Right lobe of liver (tissue), 6 donors: ENCODE data around the gene MPZL1. TPM values are rescaled to one million over a fixed set of nuclear protein-coding genes. Genes with fewer than 3 reads are reported as not detected.
A peak's percentile ranks its signal among the peaks of the same experiment; 100 is the strongest.

Source experiments
- ATAC-seq, 4 donors: fragments of 200-7000 bp; cut with Tn5 transposase; one replicate each; pipeline ENCODE4 v1.9.1; 2020; ENCODE audit warnings: mild to moderate bottlenecking in 4 of 4, moderate library complexity in 4 of 4
- DNase-seq, 3 donors: peaks; one replicate each; pipeline ENCODE4 v3.0.0-alpha.2; 2020
- H3K27ac ChIP-seq, 3 donors: fragments of 200-600 bp; one replicate each; pipeline ENCODE4 v1.8.0; 2022
- H3K27me3 ChIP-seq, 2 donors: fragments of 200-600 bp; one replicate each; pipeline ENCODE4 v1.8.0; 2022
- H3K36me3 ChIP-seq, 4 donors: fragments of 200-600 bp; sonication (generic) in 1 of 4; one replicate each; pipeline versions ENCODE4 v1.5.1 to v1.8.0; 2017 to 2022; ENCODE audit warnings: control low read depth in 1 of 4
- H3K4me1 ChIP-seq, 4 donors: fragments of 200-600 bp; sonication (generic) in 1 of 4; one replicate each; pipeline versions ENCODE4 v1.5.1 to v1.8.0; 2017 to 2022; ENCODE audit warnings: control low read depth in 1 of 4
- H3K4me3 ChIP-seq, 3 donors: fragments of 200-600 bp; one replicate each; pipeline ENCODE4 v1.8.0; 2022
- H3K9me3 ChIP-seq, 4 donors: fragments of 200-600 bp; sonication (generic) in 1 of 4; one replicate each; pipeline versions ENCODE4 v1.5.1 to v1.8.0; 2017 to 2022; ENCODE audit warnings: control low read depth in 1 of 4
- POLR2A ChIP-seq: fragments of 450-650 bp; IDR thresholded peaks from one replicate; pipeline ENCODE4 v1.6.1; 2017; ENCODE audit warnings: antibody characterized with exemption, mild to moderate bottlenecking
- WGBS: methylation state at CpG from one replicate; pipeline ENCODE4 v1.1.6; 2018; ENCODE audit warnings: low coverage, low lambda C conversion rate; ENCODE audit not compliant: insufficient coverage; ENCODE audit errors: missing lambda C conversion rate; 5-methylcytosine and 5-hydroxymethylcytosine counted together
- intact Hi-C, 2 donors: fragments of 100-400 bp; cut with DNase I; formaldehyde crosslinking; loops; one replicate each; pipeline versions ENCODE4 v1.11.2 to v1.14.1; 2022
- total RNA-seq, 6 experiments: library from RNA; depleted of rRNA in 2 of 6; stranded (reverse); fragments of >200 nt in 2 of 6; fragmentation: NEBNext Ultra II Directional in 3 of 6; extraction: Animal tissue kit (Norgen Biotek cat#: 25700) in 3 of 6; gene quantifications; one replicate each; pipeline versions ENCODE4 v1.1.0 to v1.2.4, GENCODE V29; 2016 to 2023
- TF ChIP-seq, protein P1 (sequence below), 4 donors: fragments of 200-600 bp in 3 of 4; fragments of 450-650 bp in 1 of 4; IDR thresholded peaks; one replicate each; pipeline versions ENCODE4 v1.5.1 to v1.8.0; 2016 to 2022; ENCODE audit warnings: antibody characterized with exemption in 4 of 4, mild to moderate bottlenecking in 2 of 4
- donor health status: DM: no; HTN: yes; CAD: no.
- donor health status: DM: no; HTN: no; CAD: no.
- donor health status: DM: no; HTN: no; CAD: no.
- donor health status: DM: no; HTN: yes; CAD: no.
- donor health status: DM: no; HTN: yes; CAD: no.

MPZL1 gene
- total RNA-seq, 6 experiments from 2014 or later, result 15.7 to 43.3 (median 18.9) TPM

DNA sequence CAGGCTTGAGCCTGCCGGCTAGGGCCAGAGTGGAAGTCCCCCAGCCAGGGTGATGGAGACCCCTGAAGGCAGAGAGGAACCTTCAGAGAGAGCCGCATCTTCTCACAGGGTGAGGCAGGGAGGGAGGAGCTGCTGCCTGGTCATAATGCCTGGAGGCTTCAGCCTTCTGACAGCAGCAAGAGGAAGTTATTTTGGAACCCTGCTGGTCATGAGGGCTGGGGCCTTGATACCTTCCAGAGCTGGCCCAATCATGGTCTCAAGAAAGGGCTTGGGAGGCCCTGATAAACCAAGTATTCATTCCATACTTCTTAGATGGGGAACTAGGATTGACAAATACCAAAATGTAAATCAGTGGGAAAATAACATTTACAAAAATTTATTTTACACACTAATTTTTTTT is 26.6 kb upstream of the MPZL1 start:
- WGBS, result 50% methylated on average over 1 of the region's 2 CpGs
- no peak for DNase-seq
- Histone ChIP-seq H3K27ac (no peak overlapping the region), H3K4me1 (no peaks in the 10 kb centered on the region), H3K36me3 (peaks cover 0 to 2% (median 0%) of the 10 kb centered on the region in 4 donors), H3K9me3 (no peaks in the 10 kb centered on the region), H3K27me3 (no peaks in the 10 kb centered on the region), H3K4me3 (no peak overlapping the region)
- intact Hi-C loops, result no loop called here
- peak in 1 of 4 donors; percentile 32 for ATAC-seq
- no peak for TF ChIP-seq POLR2A
- TF ChIP-seq, protein P1, sequence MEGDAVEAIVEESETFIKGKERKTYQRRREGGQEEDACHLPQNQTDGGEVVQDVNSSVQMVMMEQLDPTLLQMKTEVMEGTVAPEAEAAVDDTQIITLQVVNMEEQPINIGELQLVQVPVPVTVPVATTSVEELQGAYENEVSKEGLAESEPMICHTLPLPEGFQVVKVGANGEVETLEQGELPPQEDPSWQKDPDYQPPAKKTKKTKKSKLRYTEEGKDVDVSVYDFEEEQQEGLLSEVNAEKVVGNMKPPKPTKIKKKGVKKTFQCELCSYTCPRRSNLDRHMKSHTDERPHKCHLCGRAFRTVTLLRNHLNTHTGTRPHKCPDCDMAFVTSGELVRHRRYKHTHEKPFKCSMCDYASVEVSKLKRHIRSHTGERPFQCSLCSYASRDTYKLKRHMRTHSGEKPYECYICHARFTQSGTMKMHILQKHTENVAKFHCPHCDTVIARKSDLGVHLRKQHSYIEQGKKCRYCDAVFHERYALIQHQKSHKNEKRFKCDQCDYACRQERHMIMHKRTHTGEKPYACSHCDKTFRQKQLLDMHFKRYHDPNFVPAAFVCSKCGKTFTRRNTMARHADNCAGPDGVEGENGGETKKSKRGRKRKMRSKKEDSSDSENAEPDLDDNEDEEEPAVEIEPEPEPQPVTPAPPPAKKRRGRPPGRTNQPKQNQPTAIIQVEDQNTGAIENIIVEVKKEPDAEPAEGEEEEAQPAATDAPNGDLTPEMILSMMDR (IDR thresholded peaks at IDR 0.05), result no peak

DNA sequence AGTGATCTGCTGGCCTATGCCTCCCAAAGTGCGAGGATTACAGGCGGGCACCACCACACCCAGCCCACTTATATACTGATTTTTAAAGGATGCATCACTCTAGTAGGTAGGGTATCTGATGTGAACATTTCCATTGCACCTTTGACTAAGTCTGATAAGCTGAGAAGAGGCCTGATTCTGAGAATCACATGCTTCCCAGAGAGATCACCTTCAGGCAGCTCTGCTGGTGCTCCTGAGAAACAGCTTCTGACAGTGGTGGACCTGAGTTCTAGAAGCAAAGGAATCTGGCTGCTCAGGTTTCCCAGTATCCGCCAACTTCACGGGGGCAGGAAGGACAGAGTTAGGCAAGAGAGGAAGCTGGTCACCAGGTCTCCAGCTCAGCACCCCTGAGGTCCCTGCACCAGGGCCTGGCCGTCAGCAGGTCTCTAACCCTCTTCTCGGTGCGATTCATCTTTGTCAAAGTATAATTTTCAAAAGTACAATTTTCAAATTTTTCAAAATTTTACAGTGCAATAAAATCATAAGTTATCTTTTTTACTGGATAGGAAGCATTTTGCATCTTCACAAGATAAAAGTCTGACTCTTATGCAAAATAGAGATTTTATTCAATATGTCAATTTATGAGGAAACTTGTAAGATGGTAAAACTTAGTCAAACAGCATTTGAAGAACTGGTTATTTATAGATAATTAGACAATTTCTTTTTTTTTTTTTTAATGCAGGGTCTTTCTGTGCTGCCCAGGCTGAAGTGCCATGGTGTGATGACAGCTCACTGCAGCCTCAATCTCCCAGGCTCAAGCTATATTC is 25.8 kb upstream of the MPZL1 start:
- Histone ChIP-seq H3K9me3 (no peaks in the 10 kb centered on the region), H3K27ac (no peak overlapping the region), H3K36me3 (peaks cover 0 to 2% (median 0%) of the 10 kb centered on the region in 4 donors), H3K4me3 (no peak overlapping the region), H3K4me1 (peaks cover 0 to 1% (median 0%) of the 10 kb centered on the region in 4 donors), H3K27me3 (no peaks in the 10 kb centered on the region)
- ATAC-seq, result no peak
- TF ChIP-seq, protein P1 (IDR thresholded peaks at IDR 0.05), result no peak
- TF ChIP-seq POLR2A, result no peak
- whole genome bisulfite sequencing, result 78% methylated on average over 5 of the region's 7 CpGs
- intact Hi-C loops, result no loop called here
- DNase-seq, result no peak

DNA sequence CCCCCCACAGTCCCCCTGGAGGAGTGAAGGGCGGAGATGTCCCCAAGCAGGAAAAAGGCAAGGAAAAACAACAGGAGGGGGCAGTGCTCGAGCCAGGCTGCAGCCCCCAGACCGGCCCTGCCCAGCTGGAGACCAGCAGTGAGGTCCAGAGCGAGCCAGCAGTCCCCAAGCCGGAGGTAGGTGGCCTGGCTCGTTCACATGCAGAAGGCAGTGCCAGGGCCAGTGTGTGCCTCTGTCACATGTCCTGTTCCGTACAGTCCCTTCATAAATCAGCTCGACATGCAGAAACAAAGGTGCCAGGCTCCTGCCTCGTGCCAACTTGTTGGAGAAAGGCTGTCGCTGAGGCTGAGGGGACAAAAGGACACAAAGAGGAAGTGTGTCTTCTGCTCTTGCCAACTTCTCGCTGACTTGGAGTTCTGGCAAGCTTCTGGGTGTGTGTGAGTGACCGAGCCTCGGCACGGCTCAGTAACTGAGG is 24.1 kb upstream of the MPZL1 start:
- peak; percentile 49 to 75 (median 60) for ATAC-seq
- Histone ChIP-seq H3K36me3 (peaks cover 0 to 2% (median 0%) of the 10 kb centered on the region in 4 donors), H3K4me3 (no peak overlapping the region), H3K27ac (no peak overlapping the region), H3K4me1 (peaks cover 0 to 10% (median 0%) of the 10 kb centered on the region in 4 donors), H3K27me3 (no peaks in the 10 kb centered on the region), H3K9me3 (no peaks in the 10 kb centered on the region)
- TF ChIP-seq, protein P1 (IDR thresholded peaks at IDR 0.05), result no peak
- no peak for TF ChIP-seq POLR2A
- WGBS, result 30% methylated on average over 5 of the region's 14 CpGs
- DNase-seq, result peak in 1 of 3 donors; percentile 56
- intact Hi-C loops, result no loop called here

DNA sequence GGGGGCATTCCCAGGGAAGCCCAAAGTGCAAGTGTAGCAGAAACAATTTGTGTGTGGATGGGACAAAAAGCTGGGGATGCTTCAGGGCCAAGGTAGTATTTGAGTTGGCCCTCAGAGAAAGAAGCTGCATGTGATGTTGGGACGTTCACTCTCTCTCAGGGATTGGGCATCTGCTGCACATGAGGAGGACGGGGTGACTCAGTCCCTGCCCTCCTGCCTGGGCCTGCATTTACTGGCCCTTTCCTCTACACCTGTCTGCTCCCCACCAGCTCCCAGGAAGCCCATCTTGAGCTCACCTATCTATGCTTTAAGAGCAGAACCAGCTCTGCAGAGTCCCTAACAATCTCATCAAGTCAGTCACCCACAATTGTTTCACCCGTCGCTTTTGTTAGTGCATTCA is 23.5 kb upstream of the MPZL1 start:
- no peak for DNase-seq
- 100% methylated on average over 1 of the region's 4 CpGs for WGBS
- ATAC-seq, result peak in 1 of 4 donors; percentile 8
- H3K27me3 ChIP-seq, result no peaks in the 10 kb centered on the region
- peaks cover 0 to 2% (median 0%) of the 10 kb centered on the region in 4 donors for H3K36me3 ChIP-seq
- TF ChIP-seq, protein P1 (IDR thresholded peaks at IDR 0.05), result no peak
- no peak for TF ChIP-seq POLR2A
- H3K4me1 ChIP-seq, result peaks cover 0 to 10% (median 0%) of the 10 kb centered on the region in 4 donors
- intact Hi-C loops, result no loop called here
- no peaks in the 10 kb centered on the region for H3K9me3 ChIP-seq
- no peak overlapping the region for H3K4me3 ChIP-seq
- no peak overlapping the region for H3K27ac ChIP-seq
